ENCODE measurements around the gene PKMYT1.

- TF ChIP-seq CTCF (IDR thresholded peaks at IDR 0.05) (peak in 9 of 12 donors; percentile 23 to 64 (median 42)), POLR2A (IDR thresholded peaks at IDR 0.05) (no peak)
Observed at GRCh38 chr16:3021449-3022207, 41.4 kb upstream of the PKMYT1 start.
